IPS DF 6.9 (cell line): ENCODE results near the gene FAM219B.

ENCODE experiments used
- DNase-seq: peaks from one replicate; pipeline ENCODE4 v3.0.0-alpha.2; 2013; ENCODE audit warnings: low read depth, low spot score
- H3K27ac ChIP-seq: one replicate; pipeline ENCODE4 v1.5.1; 2013; ENCODE audit warnings: low read length, control low read depth
- H3K27me3 ChIP-seq: 2 replicates; pipeline ENCODE4 v1.6.1; 2013; ENCODE audit warnings: mild to moderate bottlenecking, low read length; ENCODE audit not compliant: control insufficient read depth, insufficient read depth
- H3K36me3 ChIP-seq: 2 replicates; pipeline ENCODE4 v1.6.1; 2013; ENCODE audit warnings: low read length; ENCODE audit not compliant: control insufficient read depth, insufficient read depth
- H3K4me1 ChIP-seq: 2 replicates; pipeline ENCODE4 v1.6.1; 2013; ENCODE audit warnings: low read length; ENCODE audit not compliant: control insufficient read depth, insufficient read depth
- H3K4me3 ChIP-seq: 2 replicates; pipeline ENCODE4 v1.5.1; 2013; ENCODE audit warnings: mild to moderate bottlenecking, low read length
- H3K9me3 ChIP-seq: 2 replicates; pipeline ENCODE4 v1.6.1; 2013; ENCODE audit warnings: low read length, inconsistent platforms; ENCODE audit not compliant: control insufficient read depth, insufficient read depth
- WGBS: extraction: QIAGEN DNeasy Blood & Tissue Kit; methylation state at CpG from one replicate; pipeline ENCODE4 v1.1.7; 2013; ENCODE audit warnings: mixed read lengths, missing lambda C conversion rate; ENCODE audit not compliant: insufficient read length, insufficient coverage; 5-methylcytosine and 5-hydroxymethylcytosine counted together

The FAM219B gene

DNA sequence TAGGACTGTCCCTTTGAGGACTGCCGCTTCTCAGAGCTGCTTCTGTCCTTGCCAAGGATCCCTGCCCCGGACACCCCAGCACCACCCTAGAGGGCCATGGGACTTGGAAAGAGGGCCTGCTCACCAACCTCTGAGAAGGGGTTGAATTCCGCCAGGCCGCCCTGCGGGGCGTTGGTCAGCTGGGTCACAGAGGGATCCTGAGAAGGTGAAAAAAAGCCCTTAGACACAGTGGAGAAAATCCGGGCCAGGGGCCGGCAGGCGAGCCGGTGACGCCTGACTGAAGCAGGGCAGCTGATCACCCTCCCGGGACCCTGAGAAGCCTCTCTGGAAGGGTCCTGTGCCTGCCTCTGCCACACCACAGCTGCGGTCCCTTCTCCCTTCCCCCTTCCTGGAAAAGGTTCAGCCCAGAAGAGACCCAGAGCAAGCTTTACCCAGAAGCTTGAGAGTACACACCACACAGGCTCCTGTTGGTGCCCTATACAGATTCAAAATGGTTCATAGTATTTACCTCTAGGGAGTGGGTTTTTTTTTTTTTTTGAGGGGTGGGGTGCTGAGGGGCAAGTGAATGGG lies 52.1 kb downstream of the FAM219B start:
- H3K4me3 ChIP-seq, result no peak overlapping the region
- no peaks in the 10 kb centered on the region for H3K4me1 ChIP-seq
- no peaks in the 10 kb centered on the region for H3K27me3 ChIP-seq
- no peaks in the 10 kb centered on the region for H3K9me3 ChIP-seq
- WGBS, result no CpG with 5 or more reads among the region's 13 CpGs
- no peak overlapping the region for H3K27ac ChIP-seq
- peaks cover 12% of the 10 kb centered on the region for H3K36me3 ChIP-seq
- DNase-seq, result no peak

- peaks cover 12% of the 10 kb centered on the region for H3K36me3 ChIP-seq
- no peaks in the 10 kb centered on the region for H3K27me3 ChIP-seq
- whole genome bisulfite sequencing, result no CpG with 5 or more reads among the region's 7 CpGs
Observed at GRCh38 chr15:74851960-74852359, 54.7 kb downstream of the FAM219B start.

GRCh38 chr15:74850393-74850792 lies 56.3 kb downstream of the FAM219B start:
- Histone ChIP-seq H3K9me3 (no peaks in the 10 kb centered on the region), H3K27ac (no peak overlapping the region), H3K4me3 (no peak overlapping the region), H3K4me1 (no peaks in the 10 kb centered on the region), H3K36me3 (peaks cover 12% of the 10 kb centered on the region), H3K27me3 (no peaks in the 10 kb centered on the region)
- no CpG with 5 or more reads among the region's 4 CpGs for WGBS
- DNase-seq, result no peak

More at GRCh38 chr15:74851960-74852359, 54.7 kb downstream of the FAM219B start:
- no peaks in the 10 kb centered on the region for H3K9me3 ChIP-seq
- no peak for DNase-seq
- H3K4me1 ChIP-seq, result no peaks in the 10 kb centered on the region
- no peak overlapping the region for H3K4me3 ChIP-seq
- H3K27ac ChIP-seq, result no peak overlapping the region
